Astrocyte (in vitro differentiated cells and primary cell): Measurements from ENCODE around the gene DOCK1. TPM values are rescaled to one million over a fixed set of nuclear protein-coding genes. Genes with fewer than 3 reads are reported as not detected.
A peak's percentile ranks its signal among the peaks of the same experiment; 100 is the strongest.
"Not testable (repeated sequence)": the region's sequence is repeated elsewhere in the genome, so short reads cannot be mapped to it uniquely, and the experiment has no call there.

Source experiments
- DNase-seq: peaks from one replicate; pipeline ENCODE4 v3.0.0-alpha.2; 2010; ENCODE audit warnings: low read depth
- FAIRE-seq: peaks from 2 replicates; lab custom pipeline; 2011; peaks lifted over from hg19 to GRCh38; lab: Jason Lieb, UNC
- H2AFZ ChIP-seq: 2 replicates; pipeline ENCODE4 v1.6.0; 2012; ENCODE audit warnings: low read depth, low read length, inconsistent platforms
- H3K27ac ChIP-seq: 2 replicates; pipeline ENCODE4 v1.5.1; 2011; ENCODE audit warnings: low read depth, low read length, inconsistent platforms
- H3K27me3 ChIP-seq: 2 replicates; pipeline ENCODE4 v1.6.0; 2011; ENCODE audit warnings: low read length, inconsistent platforms; ENCODE audit not compliant: insufficient read depth
- H3K36me3 ChIP-seq: 2 replicates; pipeline ENCODE4 v1.5.1; 2011; ENCODE audit warnings: low read length, inconsistent platforms; ENCODE audit not compliant: insufficient read depth
- H3K4me1 ChIP-seq: 2 replicates; pipeline ENCODE4 v1.5.1; 2011; ENCODE audit warnings: low read length, inconsistent platforms; ENCODE audit not compliant: insufficient read depth
- H3K4me2 ChIP-seq: 2 replicates; pipeline ENCODE4 v1.6.0; 2012; ENCODE audit warnings: low read length, inconsistent platforms
- H3K4me3 ChIP-seq: 2 replicates; pipeline ENCODE4 v1.5.1; 2011; ENCODE audit warnings: low read depth, mild to moderate bottlenecking, low read length, inconsistent platforms; ENCODE audit not compliant: insufficient read depth
- H3K79me2 ChIP-seq: 2 replicates; pipeline ENCODE4 v1.6.0; 2012; ENCODE audit warnings: mild to moderate bottlenecking, low read length, inconsistent platforms; ENCODE audit not compliant: insufficient read depth
- H3K9ac ChIP-seq: 2 replicates; pipeline ENCODE4 v1.6.0; 2012; ENCODE audit warnings: mild to moderate bottlenecking, low read length, inconsistent platforms
- H3K9me3 ChIP-seq: 2 replicates; pipeline ENCODE4 v1.5.1; 2012; ENCODE audit warnings: low read depth, mild to moderate bottlenecking, low read length, inconsistent platforms; ENCODE audit not compliant: insufficient read depth
- H4K20me1 ChIP-seq: 2 replicates; pipeline ENCODE4 v1.6.0; 2012; ENCODE audit warnings: low read length, inconsistent platforms; ENCODE audit not compliant: insufficient read depth
- H3K27ac Mint-ChIP-seq: one replicate; pipeline ENCODE4 v1.8.0; 2021; ENCODE audit warnings: mild to moderate bottlenecking, mixed read lengths; ENCODE audit not compliant: unreplicated experiment
- H3K27me3 Mint-ChIP-seq: one replicate; pipeline ENCODE4 v1.8.0; 2021; ENCODE audit warnings: low read depth, mixed read lengths; ENCODE audit not compliant: unreplicated experiment
- H3K36me3 Mint-ChIP-seq: one replicate; pipeline ENCODE4 v1.8.0; 2021; ENCODE audit warnings: low read depth, mixed read lengths; ENCODE audit not compliant: unreplicated experiment
- H3K4me1 Mint-ChIP-seq: one replicate; pipeline ENCODE4 v1.8.0; 2021; ENCODE audit warnings: low read depth, mixed read lengths; ENCODE audit not compliant: unreplicated experiment
- H3K4me3 Mint-ChIP-seq: one replicate; pipeline ENCODE4 v1.8.0; 2021; ENCODE audit warnings: mild to moderate bottlenecking, moderate library complexity, mixed read lengths; ENCODE audit not compliant: unreplicated experiment
- H3K9me3 Mint-ChIP-seq: one replicate; pipeline ENCODE4 v1.8.0; 2021; ENCODE audit warnings: mild to moderate bottlenecking, mixed read lengths; ENCODE audit not compliant: unreplicated experiment
- EZH2 ChIP-seq: IDR thresholded peaks from 2 replicates; pipeline ENCODE4 v1.6.1; 2012; ENCODE audit warnings: mild to moderate bottlenecking, low read length, inconsistent platforms; ENCODE audit not compliant: insufficient read depth
- total RNA-seq: library from RNA; stranded (reverse); gene quantifications from 2 replicates; pipeline ENCODE4 v1.2.1, GENCODE V29; 2021
- TF ChIP-seq, protein P1 (sequence below): IDR thresholded peaks from 2 replicates; pipeline ENCODE4 v1.5.1; 2011; ENCODE audit warnings: low read depth, mild to moderate bottlenecking, inconsistent platforms, low read length, moderate library complexity; ENCODE audit not compliant: insufficient read depth

Gene DOCK1
- total RNA-seq, 1 donor from 2014 or later, result 42.5 TPM

DNA sequence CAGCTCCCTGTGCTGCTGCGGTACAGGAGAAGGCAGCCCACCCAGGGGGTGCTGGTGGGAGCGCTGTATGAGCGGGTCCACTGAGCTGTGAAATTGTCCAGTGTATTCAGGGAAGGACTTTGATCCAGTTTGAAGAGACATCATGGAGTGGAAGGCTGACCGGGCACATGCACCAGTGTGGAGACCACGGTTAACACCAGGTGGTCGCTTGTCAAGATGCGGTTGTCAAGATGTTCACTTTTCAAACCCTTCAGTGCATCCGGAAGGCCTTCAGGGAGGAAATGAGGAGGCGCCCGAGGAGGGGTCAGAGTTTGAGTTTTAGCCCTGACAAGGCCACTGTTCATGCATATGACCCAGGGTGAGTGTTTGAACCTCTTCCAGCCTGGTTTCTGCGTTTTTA is 6.1 kb downstream of the DOCK1 start:
- no peak overlapping the region for H3K27ac Mint-ChIP-seq
- no peak for DNase-seq
- no peak overlapping the region for H3K9ac ChIP-seq
- no peaks in the 10 kb centered on the region for H3K27me3 ChIP-seq
- no peaks in the 10 kb centered on the region for H3K27me3 Mint-ChIP-seq
- H3K4me3 Mint-ChIP-seq, result peak overlapping the region; percentile 21
- H3K4me2 ChIP-seq, result no peak overlapping the region
- peaks cover 93% of the 10 kb centered on the region for H4K20me1 ChIP-seq
- peaks cover 98% of the 10 kb centered on the region for H3K79me2 ChIP-seq
- H3K36me3 ChIP-seq, result no peaks in the 10 kb centered on the region
- H3K9me3 Mint-ChIP-seq, result peaks cover 7% of the 10 kb centered on the region
- peaks cover 10% of the 10 kb centered on the region for H3K36me3 Mint-ChIP-seq
- peaks cover 9% of the 10 kb centered on the region for H3K4me1 ChIP-seq
- peaks cover 7% of the 10 kb centered on the region for H3K4me1 Mint-ChIP-seq
- no peak overlapping the region for H3K4me3 ChIP-seq
- no peak overlapping the region for H3K27ac ChIP-seq
- FAIRE-seq, result no peak
- no peaks in the 10 kb centered on the region for H3K9me3 ChIP-seq
- no peak for TF ChIP-seq EZH2
- TF ChIP-seq, protein P1, sequence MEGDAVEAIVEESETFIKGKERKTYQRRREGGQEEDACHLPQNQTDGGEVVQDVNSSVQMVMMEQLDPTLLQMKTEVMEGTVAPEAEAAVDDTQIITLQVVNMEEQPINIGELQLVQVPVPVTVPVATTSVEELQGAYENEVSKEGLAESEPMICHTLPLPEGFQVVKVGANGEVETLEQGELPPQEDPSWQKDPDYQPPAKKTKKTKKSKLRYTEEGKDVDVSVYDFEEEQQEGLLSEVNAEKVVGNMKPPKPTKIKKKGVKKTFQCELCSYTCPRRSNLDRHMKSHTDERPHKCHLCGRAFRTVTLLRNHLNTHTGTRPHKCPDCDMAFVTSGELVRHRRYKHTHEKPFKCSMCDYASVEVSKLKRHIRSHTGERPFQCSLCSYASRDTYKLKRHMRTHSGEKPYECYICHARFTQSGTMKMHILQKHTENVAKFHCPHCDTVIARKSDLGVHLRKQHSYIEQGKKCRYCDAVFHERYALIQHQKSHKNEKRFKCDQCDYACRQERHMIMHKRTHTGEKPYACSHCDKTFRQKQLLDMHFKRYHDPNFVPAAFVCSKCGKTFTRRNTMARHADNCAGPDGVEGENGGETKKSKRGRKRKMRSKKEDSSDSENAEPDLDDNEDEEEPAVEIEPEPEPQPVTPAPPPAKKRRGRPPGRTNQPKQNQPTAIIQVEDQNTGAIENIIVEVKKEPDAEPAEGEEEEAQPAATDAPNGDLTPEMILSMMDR, result no peak
- no peak overlapping the region for H2AFZ ChIP-seq

DNA sequence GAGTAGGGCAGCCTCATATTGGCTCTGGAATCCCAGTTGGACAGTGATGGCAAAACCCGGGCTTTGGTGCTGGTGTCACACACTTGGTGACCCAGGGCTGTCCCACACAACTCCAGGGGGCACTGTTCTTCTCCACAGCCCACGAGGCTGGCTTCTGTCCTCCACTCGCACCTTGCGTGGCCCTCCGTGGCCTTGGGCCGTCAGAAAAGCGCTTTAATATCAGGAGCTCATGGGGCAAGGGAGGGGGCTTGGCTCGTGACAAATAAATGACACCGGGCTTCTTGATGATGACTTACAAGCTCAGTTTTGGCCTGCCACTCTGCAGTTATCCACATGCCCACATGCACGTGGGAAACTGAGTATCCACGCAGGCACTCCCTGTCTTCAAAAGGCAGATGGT is 8.1 kb downstream of the DOCK1 start:
- peaks cover 98% of the 10 kb centered on the region for H3K79me2 ChIP-seq
- H2AFZ ChIP-seq, result no peak overlapping the region
- no peak overlapping the region for H3K9ac ChIP-seq
- H3K4me1 ChIP-seq, result peaks cover 8% of the 10 kb centered on the region
- H3K27me3 Mint-ChIP-seq, result no peaks in the 10 kb centered on the region
- no peak overlapping the region for H3K4me2 ChIP-seq
- peaks cover 95% of the 10 kb centered on the region for H4K20me1 ChIP-seq
- peaks cover 5% of the 10 kb centered on the region for H3K9me3 Mint-ChIP-seq
- H3K9me3 ChIP-seq, result no peaks in the 10 kb centered on the region
- no peak overlapping the region for H3K27ac Mint-ChIP-seq
- H3K27me3 ChIP-seq, result no peaks in the 10 kb centered on the region
- DNase-seq (no peak), FAIRE-seq (no peak)
- H3K36me3 Mint-ChIP-seq, result peaks cover 8% of the 10 kb centered on the region
- no peaks in the 10 kb centered on the region for H3K36me3 ChIP-seq
- no peak overlapping the region for H3K27ac ChIP-seq
- H3K4me3 ChIP-seq, result no peak overlapping the region
- peaks cover 9% of the 10 kb centered on the region for H3K4me1 Mint-ChIP-seq
- no peak overlapping the region for H3K4me3 Mint-ChIP-seq
- TF ChIP-seq, protein P1, result no peak
- TF ChIP-seq EZH2, result no peak

DNA sequence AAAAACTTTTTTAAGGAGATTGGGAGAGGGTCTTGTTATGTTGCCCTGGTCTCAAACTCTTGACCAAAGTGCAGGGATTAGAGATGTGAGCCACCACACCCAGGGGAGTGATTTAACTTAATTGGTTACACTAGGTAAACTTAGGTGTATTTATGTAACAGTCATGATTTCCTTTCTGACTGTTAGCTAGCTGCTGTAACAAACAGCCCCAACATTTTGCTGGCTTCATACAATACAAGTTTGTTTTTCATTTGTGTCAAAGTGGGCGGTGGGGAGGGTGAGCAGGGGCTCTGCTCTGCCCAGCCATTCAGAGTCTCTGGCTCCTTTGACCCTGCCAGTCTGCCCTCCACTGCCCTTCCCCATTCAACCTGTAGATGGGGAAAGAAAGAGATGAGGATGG is 9.3 kb downstream of the DOCK1 start:
- H3K36me3 Mint-ChIP-seq, result peaks cover 9% of the 10 kb centered on the region
- Histone ChIP-seq H3K27me3 (no peaks in the 10 kb centered on the region), H3K4me3 (no peak overlapping the region), H3K27ac (no peak overlapping the region), H3K4me1 (peaks cover 4% of the 10 kb centered on the region), H3K36me3 (no peaks in the 10 kb centered on the region), H3K79me2 (peaks cover 98% of the 10 kb centered on the region), H3K9ac (no peak overlapping the region), H4K20me1 (peaks cover 95% of the 10 kb centered on the region), H3K9me3 (no peaks in the 10 kb centered on the region), H3K4me2 (no peak overlapping the region), H2AFZ (no peak overlapping the region)
- H3K27me3 Mint-ChIP-seq, result no peaks in the 10 kb centered on the region
- no peak overlapping the region for H3K4me3 Mint-ChIP-seq
- DNase-seq (no peak), FAIRE-seq (no peak)
- H3K9me3 Mint-ChIP-seq, result peaks cover 5% of the 10 kb centered on the region
- peaks cover 5% of the 10 kb centered on the region for H3K4me1 Mint-ChIP-seq
- no peak overlapping the region for H3K27ac Mint-ChIP-seq
- no peak for TF ChIP-seq EZH2
- TF ChIP-seq, protein P1, result no peak

DNA sequence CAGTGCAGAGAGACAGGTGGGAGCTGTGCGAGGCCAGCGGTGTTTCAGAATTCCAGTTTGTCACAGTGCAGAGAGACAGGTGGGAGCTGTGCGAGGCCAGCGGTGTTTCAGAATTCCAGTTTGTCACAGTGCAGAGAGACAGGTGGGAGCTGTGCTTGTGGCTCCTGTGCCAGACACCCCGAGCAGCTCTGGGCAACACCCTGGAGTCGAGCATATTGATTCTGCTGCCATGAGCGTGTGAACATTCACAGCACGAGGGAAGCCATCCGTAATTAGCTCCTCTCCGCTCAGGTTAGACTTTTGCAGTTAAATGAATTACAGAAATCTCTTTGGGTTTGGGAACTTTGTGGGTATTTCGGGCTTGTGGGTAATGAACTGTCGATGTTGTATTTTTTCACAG is 11.7 kb downstream of the DOCK1 start:
- peak overlapping the region; percentile 62 for H3K27ac Mint-ChIP-seq
- not testable (repeated sequence) for H3K4me2 ChIP-seq, H3K4me3 ChIP-seq, H2AFZ ChIP-seq, H3K4me1 Mint-ChIP-seq, DNase-seq, H3K4me3 Mint-ChIP-seq, H3K9me3 ChIP-seq, H3K27me3 ChIP-seq, H3K4me1 ChIP-seq, FAIRE-seq, H3K9ac ChIP-seq, H3K9me3 Mint-ChIP-seq, H3K36me3 ChIP-seq, H3K27ac ChIP-seq, H3K27me3 Mint-ChIP-seq
- Histone ChIP-seq H3K79me2 (peaks cover 94% of the 10 kb centered on the region), H4K20me1 (peaks cover 91% of the 10 kb centered on the region)
- peaks cover 14% of the 10 kb centered on the region for H3K36me3 Mint-ChIP-seq
